ENCODE results near the gene SLIT1. TPM values are rescaled to one million over a fixed set of nuclear protein-coding genes. Genes with fewer than 3 reads are reported as not detected.

Gene SLIT1
- total RNA-seq, 6 experiments from 2014 or later = 0.04 to 0.29 (median 0.12) TPM; not detected in 1

GRCh38 chr10:96999987-97000386, 185.8 kb downstream of the SLIT1 start:
- ATAC-seq (peak in 1 of 4 donors; percentile 6), DNase-seq (no peak)
- Histone ChIP-seq H3K27me3 (no peaks in the 10 kb centered on the region), H3K4me1 (peaks cover 0 to 21% (median 9%) of the 10 kb centered on the region in 4 donors), H3K9me3 (no peaks in the 10 kb centered on the region), H3K27ac (peak overlapping the region in 1 of 3 donors; percentile 31), H3K4me3 (no peak overlapping the region), H3K36me3 (no peaks in the 10 kb centered on the region)
- intact Hi-C loops (cut with DNase I) = no loop called here
- TF ChIP-seq POLR2A (IDR thresholded peaks at IDR 0.05) (no peak), CTCF (IDR thresholded peaks at IDR 0.05) (no peak)
- no CpG with 5 or more reads among the region's 4 CpGs for WGBS (ENCODE audit: insufficient coverage, low coverage, low lambda C conversion rate, missing lambda C conversion rate)

- no peaks in the 10 kb centered on the region for H3K36me3 ChIP-seq
- ATAC-seq (no peak), DNase-seq (no peak)
- no peak overlapping the region for H3K27ac ChIP-seq
- H3K27me3 ChIP-seq = no peaks in the 10 kb centered on the region
- H3K4me1 ChIP-seq = peaks cover 0 to 21% (median 9%) of the 10 kb centered on the region in 4 donors
- TF ChIP-seq POLR2A (IDR thresholded peaks at IDR 0.05) (no peak), CTCF (IDR thresholded peaks at IDR 0.05) (no peak)
- H3K4me3 ChIP-seq = no peak overlapping the region
- WGBS (ENCODE audit: insufficient coverage, low coverage, low lambda C conversion rate, missing lambda C conversion rate) = 92% methylated on average over 2 of the region's 4 CpGs
- intact Hi-C loops (cut with DNase I) = no loop called here
- no peaks in the 10 kb centered on the region for H3K9me3 ChIP-seq
Observed at GRCh38 chr10:96999337-96999736, 186.4 kb downstream of the SLIT1 start.

GRCh38 chr10:96998329-96998888, 187.3 kb downstream of the SLIT1 start:
- intact Hi-C loops (cut with DNase I) = no loop called here
- H3K4me3 ChIP-seq = peak overlapping the region in 1 of 3 donors; percentile 32
- H3K27ac ChIP-seq = no peak overlapping the region

GRCh38 chr10:96996275-96996965, 189.3 kb downstream of the SLIT1 start:
- Histone ChIP-seq H3K27ac (no peak overlapping the region), H3K9me3 (no peaks in the 10 kb centered on the region), H3K4me3 (no peak overlapping the region), H3K4me1 (peaks cover 0 to 21% (median 9%) of the 10 kb centered on the region in 4 donors), H3K36me3 (no peaks in the 10 kb centered on the region), H3K27me3 (no peaks in the 10 kb centered on the region)
- intact Hi-C loops (cut with DNase I) = no loop called here
- DNase-seq = no peak
- WGBS (ENCODE audit: insufficient coverage, low coverage, low lambda C conversion rate, missing lambda C conversion rate) = 79% methylated on average over 3 of the region's 6 CpGs
- TF ChIP-seq CTCF (IDR thresholded peaks at IDR 0.05) = no peak
- TF ChIP-seq POLR2A (IDR thresholded peaks at IDR 0.05) = no peak
- ATAC-seq = peak in 1 of 4 donors; percentile 24

More at GRCh38 chr10:96998329-96998888, 187.3 kb downstream of the SLIT1 start:
- DNase-seq (peak in 2 of 3 donors; percentile 58 to 67), ATAC-seq (peak; percentile 47 to 71 (median 52))
- TF ChIP-seq POLR2A (IDR thresholded peaks at IDR 0.05) = no peak
- no peak for TF ChIP-seq CTCF (IDR thresholded peaks at IDR 0.05)
- WGBS (ENCODE audit: insufficient coverage, low coverage, low lambda C conversion rate, missing lambda C conversion rate) = 34% methylated on average over 7 of the region's 14 CpGs
- no peaks in the 10 kb centered on the region for H3K36me3 ChIP-seq
- H3K27me3 ChIP-seq = no peaks in the 10 kb centered on the region
- no peaks in the 10 kb centered on the region for H3K9me3 ChIP-seq
- H3K4me1 ChIP-seq = peaks cover 0 to 21% (median 9%) of the 10 kb centered on the region in 4 donors
